ENCODE results near the gene HSD3B7. TPM values are rescaled to one million over a fixed set of nuclear protein-coding genes. Genes with fewer than 3 reads are reported as not detected.
"Not testable (repeated sequence)": the region's sequence is repeated elsewhere in the genome, so short reads cannot be mapped to it uniquely, and the experiment has no call there.

The HSD3B7 gene
- total RNA-seq, 1 donor from 2014 or later, result 30.4 TPM

DNA sequence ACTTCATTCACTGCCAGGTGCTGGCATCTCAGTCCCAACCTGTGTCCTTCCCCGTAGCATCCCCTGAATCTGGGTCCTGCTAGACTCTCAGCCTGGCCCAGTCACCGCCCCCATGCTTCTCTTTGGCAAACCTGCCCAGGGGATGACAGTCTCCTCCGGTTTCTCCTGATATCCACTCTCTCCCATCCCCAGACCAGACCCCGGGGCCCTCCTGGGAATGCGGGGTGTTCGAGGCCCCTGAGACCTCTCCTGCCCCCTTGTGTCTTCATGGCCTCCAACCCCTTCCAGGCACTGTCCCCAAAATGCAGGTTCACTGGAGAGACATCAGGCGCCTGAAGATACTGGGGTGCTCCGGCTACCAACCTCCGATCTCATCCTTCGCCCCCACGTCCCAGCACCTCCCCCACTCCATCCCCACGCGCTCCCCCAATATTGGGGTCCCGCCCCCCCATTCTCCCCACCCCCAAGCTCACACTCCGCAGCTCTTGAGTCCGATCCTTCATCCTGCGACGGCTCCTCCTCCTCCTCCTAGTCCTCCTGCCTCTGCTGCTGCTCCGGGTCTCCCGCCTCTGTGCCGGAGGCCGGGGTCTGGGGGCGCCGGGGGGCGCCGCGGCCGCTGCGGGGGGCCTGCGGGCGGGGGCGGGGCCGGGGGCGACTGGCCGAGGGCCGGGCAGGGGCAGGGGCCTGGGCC is 25.0 kb downstream of the HSD3B7 start:
- H3K9me3 ChIP-seq, result no peaks in the 10 kb centered on the region
- DNase-seq (no peak), ATAC-seq (no peak)
- no peaks in the 10 kb centered on the region for H3K4me1 ChIP-seq
- H3K36me3 ChIP-seq, result no peaks in the 10 kb centered on the region
- intact Hi-C loops (cut with DNase I), result no loop called here
- no peak overlapping the region for H3K27ac ChIP-seq
- H3K27me3 ChIP-seq, result peaks cover 46% of the 10 kb centered on the region
- no peak overlapping the region for H3K4me3 ChIP-seq
- TF ChIP-seq, protein P1, sequence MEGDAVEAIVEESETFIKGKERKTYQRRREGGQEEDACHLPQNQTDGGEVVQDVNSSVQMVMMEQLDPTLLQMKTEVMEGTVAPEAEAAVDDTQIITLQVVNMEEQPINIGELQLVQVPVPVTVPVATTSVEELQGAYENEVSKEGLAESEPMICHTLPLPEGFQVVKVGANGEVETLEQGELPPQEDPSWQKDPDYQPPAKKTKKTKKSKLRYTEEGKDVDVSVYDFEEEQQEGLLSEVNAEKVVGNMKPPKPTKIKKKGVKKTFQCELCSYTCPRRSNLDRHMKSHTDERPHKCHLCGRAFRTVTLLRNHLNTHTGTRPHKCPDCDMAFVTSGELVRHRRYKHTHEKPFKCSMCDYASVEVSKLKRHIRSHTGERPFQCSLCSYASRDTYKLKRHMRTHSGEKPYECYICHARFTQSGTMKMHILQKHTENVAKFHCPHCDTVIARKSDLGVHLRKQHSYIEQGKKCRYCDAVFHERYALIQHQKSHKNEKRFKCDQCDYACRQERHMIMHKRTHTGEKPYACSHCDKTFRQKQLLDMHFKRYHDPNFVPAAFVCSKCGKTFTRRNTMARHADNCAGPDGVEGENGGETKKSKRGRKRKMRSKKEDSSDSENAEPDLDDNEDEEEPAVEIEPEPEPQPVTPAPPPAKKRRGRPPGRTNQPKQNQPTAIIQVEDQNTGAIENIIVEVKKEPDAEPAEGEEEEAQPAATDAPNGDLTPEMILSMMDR (IDR thresholded peaks at IDR 0.05), result no peak

DNA sequence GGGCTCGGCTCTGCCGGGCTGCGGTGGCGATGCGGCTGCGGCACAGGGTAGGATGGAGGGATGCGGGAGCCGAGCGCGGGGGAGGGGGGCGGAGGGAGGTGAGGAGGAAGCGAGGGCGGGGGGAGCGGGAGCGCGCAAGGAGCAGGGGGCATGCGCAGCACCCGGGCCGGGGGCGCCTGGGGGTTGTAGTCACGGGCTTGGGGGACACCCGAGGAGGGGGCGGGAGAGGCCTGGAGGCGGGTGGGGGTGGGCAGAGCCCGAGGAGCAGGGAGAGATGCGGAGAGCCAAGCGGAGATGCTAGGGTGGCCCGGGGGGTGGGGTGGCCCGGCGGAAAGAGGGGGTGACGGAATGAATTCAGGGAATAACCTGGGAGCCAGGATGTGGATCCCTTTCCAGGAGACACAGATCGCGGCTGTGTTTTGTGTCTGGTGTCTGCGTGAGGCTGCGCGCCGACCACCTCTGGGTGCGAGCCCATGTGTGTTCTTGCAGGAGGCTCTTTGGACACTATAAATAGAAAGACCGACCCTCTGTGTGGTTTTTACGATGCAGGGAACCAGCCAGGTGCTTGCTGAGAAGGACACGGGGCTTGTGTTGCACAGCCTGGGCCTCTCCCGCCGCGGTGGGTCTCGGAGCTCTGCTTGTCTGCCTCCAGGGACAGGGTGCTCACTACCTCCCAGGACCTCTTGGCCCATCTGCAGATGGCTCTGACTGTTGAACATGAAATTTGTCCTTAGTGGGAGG is 25.7 kb downstream of the HSD3B7 start, which contains the start of gene STX1B:
Gene STX1B, minus strand, starts transcription at position 54 of the 741 bp plus-strand sequence. CDS start 242 bp downstream, outside the sequence.
- no peak for ATAC-seq
- H3K27me3 ChIP-seq, result peaks cover 46% of the 10 kb centered on the region

DNA sequence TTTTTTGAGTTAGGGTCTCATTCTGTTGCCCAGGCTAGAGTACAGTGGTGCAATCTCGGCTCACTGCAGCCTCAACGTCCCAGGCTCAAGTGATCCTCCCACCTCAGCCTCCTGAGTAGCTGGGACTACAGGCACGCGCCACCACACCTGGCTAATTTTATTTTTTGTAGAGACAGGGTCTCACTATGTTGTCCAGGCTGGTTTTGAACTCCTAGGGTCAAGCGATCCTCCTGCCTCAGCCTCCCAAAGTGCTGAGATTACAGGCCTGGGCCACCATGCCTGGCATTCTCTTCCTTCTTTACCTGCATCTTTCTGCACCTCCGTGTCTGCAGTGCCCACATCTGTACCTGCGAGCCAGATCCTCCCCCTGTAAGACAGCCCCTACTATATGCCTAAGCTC is 26.8 kb downstream of the HSD3B7 start:
- H3K36me3 ChIP-seq; H3K27ac ChIP-seq; ATAC-seq; intact Hi-C loops (cut with DNase I); H3K9me3 ChIP-seq; H3K4me3 ChIP-seq; H3K4me1 ChIP-seq; DNase-seq: not testable (repeated sequence)
- peaks cover 46% of the 10 kb centered on the region for H3K27me3 ChIP-seq

More for the DNA sequence above, 25.7 kb downstream of the HSD3B7 start, which contains the start of gene STX1B:
- Histone ChIP-seq H3K4me3 (no peak within 1 kb of the TSS), H3K36me3 (no peaks in the 10 kb centered on the region), H3K27ac (no peak within 1 kb of the TSS), H3K9me3 (no peaks in the 10 kb centered on the region), H3K4me1 (no peaks in the 10 kb centered on the region)
- intact Hi-C loops (cut with DNase I), result no loop called here
- no peak for DNase-seq
- TF ChIP-seq, protein P1 (IDR thresholded peaks at IDR 0.05), result no peak

DNA sequence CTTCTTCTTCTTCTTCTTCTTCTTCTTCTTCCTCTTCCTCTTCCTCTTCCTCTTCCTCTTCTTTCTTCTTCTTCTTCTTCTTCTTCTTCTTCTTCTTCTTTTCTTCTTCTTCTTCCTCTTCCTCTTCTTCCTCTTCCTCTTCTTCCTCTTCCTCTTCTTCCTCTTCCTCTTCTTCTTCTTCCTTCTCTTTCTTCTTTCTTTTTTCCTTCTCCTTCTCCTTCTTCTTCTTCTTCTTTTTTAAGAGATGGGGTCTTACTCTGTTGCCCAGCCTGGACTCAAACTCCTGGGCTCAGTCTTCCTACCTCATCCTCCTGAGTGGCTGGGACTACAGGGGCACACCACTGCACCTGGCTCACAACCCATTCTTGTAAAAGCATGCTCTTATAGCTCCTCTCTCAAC is 28.3 kb downstream of the HSD3B7 start:
- H3K4me1 ChIP-seq; H3K4me3 ChIP-seq; H3K9me3 ChIP-seq; DNase-seq; ATAC-seq; intact Hi-C loops (cut with DNase I); H3K27ac ChIP-seq; H3K36me3 ChIP-seq: not testable (repeated sequence)
- peaks cover 39% of the 10 kb centered on the region for H3K27me3 ChIP-seq

DNA sequence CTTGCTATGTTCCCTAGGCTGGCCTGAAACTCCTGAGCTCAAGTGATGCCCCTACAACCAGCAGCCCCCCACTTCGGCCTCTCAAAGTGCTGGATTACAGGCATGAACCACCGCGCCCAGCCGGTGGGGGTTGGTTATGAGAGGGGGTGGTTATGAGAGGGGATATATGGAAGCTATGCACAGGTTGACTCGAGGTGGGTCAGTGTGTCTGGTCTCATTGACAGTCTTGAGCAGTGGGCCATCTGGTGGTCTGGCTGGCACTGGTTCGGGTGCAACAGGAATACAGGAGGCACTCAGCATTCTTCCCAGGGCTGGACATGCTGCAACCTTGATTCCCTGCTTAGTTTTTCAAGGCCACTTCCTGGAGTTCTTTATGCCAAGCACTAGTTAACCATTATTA is 31.0 kb downstream of the HSD3B7 start:
- TF ChIP-seq, protein P1 (IDR thresholded peaks at IDR 0.05), result no peak
- Histone ChIP-seq H3K27ac (no peak overlapping the region), H3K4me3 (no peak overlapping the region), H3K36me3 (no peaks in the 10 kb centered on the region), H3K4me1 (no peaks in the 10 kb centered on the region), H3K27me3 (peaks cover 18% of the 10 kb centered on the region), H3K9me3 (no peaks in the 10 kb centered on the region)
- ATAC-seq (no peak), DNase-seq (no peak)
- intact Hi-C loops (cut with DNase I), result no loop called here

DNA sequence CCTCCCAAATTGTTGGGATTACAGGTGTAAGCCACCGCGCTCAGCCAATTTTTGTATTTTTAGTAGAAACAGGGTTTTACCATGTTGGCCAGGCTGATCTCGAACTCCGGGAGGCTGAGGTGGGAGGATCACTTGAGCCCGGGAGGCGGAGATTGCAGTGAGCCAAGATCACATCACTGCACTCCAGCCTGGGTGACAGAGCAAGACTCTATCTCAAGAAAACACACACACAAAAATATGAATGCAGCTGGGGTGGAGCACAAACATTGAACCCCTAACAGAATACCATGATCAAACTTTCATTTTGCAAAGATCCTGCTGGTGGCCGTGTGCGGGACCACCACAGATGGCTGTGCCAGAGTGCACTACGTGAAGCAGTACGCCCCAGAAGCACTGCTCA is 32.7 kb downstream of the HSD3B7 start:
- DNase-seq; H3K4me3 ChIP-seq; H3K36me3 ChIP-seq; intact Hi-C loops (cut with DNase I); H3K4me1 ChIP-seq; ATAC-seq; H3K9me3 ChIP-seq; H3K27me3 ChIP-seq; H3K27ac ChIP-seq: not testable (repeated sequence)

DNA sequence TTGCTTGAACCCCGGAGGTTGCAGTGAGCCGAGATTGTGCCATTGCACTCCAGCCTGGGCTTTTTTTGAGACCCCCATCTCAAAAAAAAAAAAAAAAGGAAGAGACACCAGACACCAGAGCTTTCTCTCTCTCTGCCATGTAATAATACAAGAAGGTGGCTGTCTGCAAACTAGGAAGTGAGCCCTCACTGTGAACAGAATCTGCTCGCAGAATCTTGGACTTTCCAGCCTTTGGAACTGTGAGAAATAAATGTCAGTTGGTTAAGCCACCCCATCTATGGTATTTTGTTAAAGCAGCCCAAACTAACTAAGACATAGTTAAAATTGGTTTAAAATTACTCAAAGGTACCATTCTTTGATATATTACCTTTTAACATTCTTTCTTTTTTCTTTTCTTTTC is 35.5 kb downstream of the HSD3B7 start:
- no peaks in the 10 kb centered on the region for H3K36me3 ChIP-seq
- TF ChIP-seq, protein P1 (IDR thresholded peaks at IDR 0.05), result no peak
- ATAC-seq (no peak), DNase-seq (no peak)
- no peaks in the 10 kb centered on the region for H3K4me1 ChIP-seq
- no peak overlapping the region for H3K27ac ChIP-seq
- no peaks in the 10 kb centered on the region for H3K9me3 ChIP-seq
- H3K4me3 ChIP-seq, result no peak overlapping the region
- no peaks in the 10 kb centered on the region for H3K27me3 ChIP-seq
- intact Hi-C loops (cut with DNase I), result no loop called here

All from upper lobe of right lung (tissue), 1 donor.